Activated naive CD4-positive, alpha-beta T cell treated with anti-CD3 and anti-CD28 coated beads for 36 hours (primary cell): ENCODE results near the gene BMAL2. TPM values are rescaled to one million over a fixed set of nuclear protein-coding genes. Genes with fewer than 3 reads are reported as not detected.

Experiments
- CTCF ChIA-PET: fragments of 350-600 bp; sonication (Branson Sonifier 250); formaldehyde crosslinking; loops from one replicate; lab custom pipeline; 2021; ENCODE audit warnings: antibody characterized with exemption; lab: Charles Lee
- DNase-seq: peaks from one replicate; pipeline ENCODE4 v3.0.0-alpha.2; 2020
- H3K27ac Mint-ChIP-seq: one replicate; pipeline ENCODE4 v1.8.0; 2021; ENCODE audit warnings: mild to moderate bottlenecking, mixed read lengths
- H3K27me3 Mint-ChIP-seq: one replicate; pipeline ENCODE4 v1.8.0; 2021; ENCODE audit warnings: low read depth, mixed read lengths
- H3K36me3 Mint-ChIP-seq: one replicate; pipeline ENCODE4 v1.8.0; 2021; ENCODE audit warnings: low read depth, mixed read lengths
- H3K4me1 Mint-ChIP-seq: one replicate; pipeline ENCODE4 v1.8.0; 2021; ENCODE audit warnings: low read depth, mixed read lengths
- H3K4me3 Mint-ChIP-seq: one replicate; pipeline ENCODE4 v1.8.0; 2021; ENCODE audit warnings: mild to moderate bottlenecking, moderate library complexity, mixed read lengths
- H3K9me3 Mint-ChIP-seq: one replicate; pipeline ENCODE4 v1.8.0; 2021; ENCODE audit warnings: mixed read lengths
- intact Hi-C: fragments of 100-400 bp; cut with micrococcal nuclease; formaldehyde crosslinking; loops from one replicate; pipeline ENCODE4 v1.15.1; 2023
- total RNA-seq, 2 experiments: library from RNA; stranded (reverse); gene quantifications; one replicate each; pipeline ENCODE4 v1.2.3, GENCODE V29; 2021

BMAL2 gene
- total RNA-seq, 2 experiments from 2014 or later, result 7.9 to 9.2 TPM

- no peak for DNase-seq
- intact Hi-C loops, result no loop called here
- H3K27ac Mint-ChIP-seq, result no peak overlapping the region
- no peak overlapping the region for H3K4me3 Mint-ChIP-seq
- H3K36me3 Mint-ChIP-seq, result no peaks in the 10 kb centered on the region
- H3K9me3 Mint-ChIP-seq, result no peaks in the 10 kb centered on the region
- CTCF ChIA-PET, result interaction anchor here (0.6 to 1.7 kb wide), 3 partner anchors 10 to 50 kb away, joined by 3 to 4 read pairs (median 3); no protein-coding TSS in a partner anchor
- peaks cover 5% of the 10 kb centered on the region for H3K4me1 Mint-ChIP-seq
- peaks cover 18% of the 10 kb centered on the region for H3K27me3 Mint-ChIP-seq
These were observed 8.3 kb downstream of the BMAL2 start for GRCh38 chr12:27340971-27341370.

- CTCF ChIA-PET, result no interaction called here
- H3K4me1 Mint-ChIP-seq, result peaks cover 5% of the 10 kb centered on the region
- no peak for DNase-seq
These were observed 9.9 kb downstream of the BMAL2 start for GRCh38 chr12:27342536-27342935.

GRCh38 chr12:27343255-27344000, 10.8 kb downstream of the BMAL2 start:
- Mint-ChIP-seq H3K9me3 (no peaks in the 10 kb centered on the region), H3K4me1 (peaks cover 3% of the 10 kb centered on the region), H3K36me3 (no peaks in the 10 kb centered on the region), H3K27ac (no peak overlapping the region), H3K27me3 (peaks cover 16% of the 10 kb centered on the region), H3K4me3 (no peak overlapping the region)
- intact Hi-C loops, result no loop called here
- no peak for DNase-seq
- CTCF ChIA-PET, result no interaction called here

More at GRCh38 chr12:27342536-27342935, 9.9 kb downstream of the BMAL2 start:
- intact Hi-C loops, result no loop called here
- no peak overlapping the region for H3K27ac Mint-ChIP-seq
- no peaks in the 10 kb centered on the region for H3K36me3 Mint-ChIP-seq
- peaks cover 15% of the 10 kb centered on the region for H3K27me3 Mint-ChIP-seq
- no peak overlapping the region for H3K4me3 Mint-ChIP-seq
- H3K9me3 Mint-ChIP-seq, result no peaks in the 10 kb centered on the region

GRCh38 chr12:27344246-27344645, 11.6 kb downstream of the BMAL2 start:
- Mint-ChIP-seq H3K27me3 (peaks cover 16% of the 10 kb centered on the region), H3K9me3 (no peaks in the 10 kb centered on the region), H3K4me1 (no peaks in the 10 kb centered on the region), H3K36me3 (no peaks in the 10 kb centered on the region), H3K27ac (no peak overlapping the region), H3K4me3 (no peak overlapping the region)
- CTCF ChIA-PET, result no interaction called here
- DNase-seq, result no peak
- intact Hi-C loops, result no loop called here

- Mint-ChIP-seq H3K9me3 (no peaks in the 10 kb centered on the region), H3K4me3 (no peak overlapping the region), H3K36me3 (no peaks in the 10 kb centered on the region), H3K4me1 (no peaks in the 10 kb centered on the region), H3K27ac (no peak overlapping the region), H3K27me3 (peaks cover 14% of the 10 kb centered on the region)
- intact Hi-C loops, result no loop called here
- DNase-seq, result no peak
- CTCF ChIA-PET, result no interaction called here
These were observed 12.1 kb downstream of the BMAL2 start for GRCh38 chr12:27344760-27345159.

- Mint-ChIP-seq H3K9me3 (no peaks in the 10 kb centered on the region), H3K4me1 (no peaks in the 10 kb centered on the region), H3K4me3 (no peak overlapping the region), H3K36me3 (no peaks in the 10 kb centered on the region), H3K27me3 (peaks cover 12% of the 10 kb centered on the region), H3K27ac (no peak overlapping the region)
- intact Hi-C loops, result no loop called here
- CTCF ChIA-PET, result no interaction called here
- no peak for DNase-seq
These were observed 12.7 kb downstream of the BMAL2 start for GRCh38 chr12:27345376-27345775.

GRCh38 chr12:27347779-27348178, 15.1 kb downstream of the BMAL2 start:
- H3K4me1 Mint-ChIP-seq, result no peaks in the 10 kb centered on the region
- no peaks in the 10 kb centered on the region for H3K36me3 Mint-ChIP-seq
- H3K9me3 Mint-ChIP-seq, result no peaks in the 10 kb centered on the region
- no peak overlapping the region for H3K27ac Mint-ChIP-seq
- no peak for DNase-seq
- peaks cover 12% of the 10 kb centered on the region for H3K27me3 Mint-ChIP-seq
- intact Hi-C loops, result no loop called here
- no peak overlapping the region for H3K4me3 Mint-ChIP-seq
- CTCF ChIA-PET, result interaction anchor here (1.0 to 1.3 kb wide), 2 partner anchors 24 to 41 kb away, joined by 3 read pairs; no protein-coding TSS in a partner anchor

- Mint-ChIP-seq H3K36me3 (no peaks in the 10 kb centered on the region), H3K4me1 (no peaks in the 10 kb centered on the region), H3K27ac (no peak overlapping the region), H3K9me3 (no peaks in the 10 kb centered on the region), H3K27me3 (peaks cover 12% of the 10 kb centered on the region), H3K4me3 (no peak overlapping the region)
- CTCF ChIA-PET, result no interaction called here
- intact Hi-C loops, result no loop called here
- DNase-seq, result no peak
These were observed 18.8 kb downstream of the BMAL2 start for GRCh38 chr12:27351476-27351875.

- Mint-ChIP-seq H3K36me3 (no peaks in the 10 kb centered on the region), H3K4me1 (no peaks in the 10 kb centered on the region), H3K4me3 (no peak overlapping the region), H3K27me3 (peaks cover 4% of the 10 kb centered on the region), H3K9me3 (no peaks in the 10 kb centered on the region), H3K27ac (no peak overlapping the region)
- CTCF ChIA-PET, result interaction anchor here (0.6 kb wide), 1 partner anchor 78 kb away, joined by 3 read pairs; no protein-coding TSS in a partner anchor
- intact Hi-C loops, result no loop called here
- DNase-seq, result no peak
These were observed 22.9 kb downstream of the BMAL2 start for GRCh38 chr12:27355486-27355885.

GRCh38 chr12:27355979-27356378, 23.3 kb downstream of the BMAL2 start:
- H3K4me1 Mint-ChIP-seq, result no peaks in the 10 kb centered on the region
- H3K27me3 Mint-ChIP-seq, result peaks cover 4% of the 10 kb centered on the region
- no peaks in the 10 kb centered on the region for H3K9me3 Mint-ChIP-seq
- DNase-seq, result no peak
- H3K36me3 Mint-ChIP-seq, result no peaks in the 10 kb centered on the region
- intact Hi-C loops, result no loop called here
- CTCF ChIA-PET, result no interaction called here
- H3K4me3 Mint-ChIP-seq, result no peak overlapping the region
- no peak overlapping the region for H3K27ac Mint-ChIP-seq

GRCh38 chr12:27359578-27360340, 27.1 kb downstream of the BMAL2 start:
- no peak overlapping the region for H3K4me3 Mint-ChIP-seq
- H3K27me3 Mint-ChIP-seq, result peaks cover 19% of the 10 kb centered on the region
- CTCF ChIA-PET, result interaction anchor here (0.7 kb wide), 1 partner anchor 52 kb away, joined by 3 read pairs; no protein-coding TSS in a partner anchor
- no peaks in the 10 kb centered on the region for H3K9me3 Mint-ChIP-seq
- DNase-seq, result no peak
- no peaks in the 10 kb centered on the region for H3K4me1 Mint-ChIP-seq
- intact Hi-C loops, result no loop called here
- H3K27ac Mint-ChIP-seq, result no peak overlapping the region
- no peaks in the 10 kb centered on the region for H3K36me3 Mint-ChIP-seq

GRCh38 chr12:27361372-27361771, 28.7 kb downstream of the BMAL2 start:
- no peak overlapping the region for H3K27ac Mint-ChIP-seq
- no peak for DNase-seq
- H3K36me3 Mint-ChIP-seq, result no peaks in the 10 kb centered on the region
- H3K9me3 Mint-ChIP-seq, result no peaks in the 10 kb centered on the region
- intact Hi-C loops, result no loop called here
- CTCF ChIA-PET, result interaction anchor here (0.7 kb wide), 2 partner anchors 17 to 276 kb away, joined by 3 read pairs; no protein-coding TSS in a partner anchor
- H3K4me1 Mint-ChIP-seq, result no peaks in the 10 kb centered on the region
- H3K4me3 Mint-ChIP-seq, result no peak overlapping the region
- peaks cover 19% of the 10 kb centered on the region for H3K27me3 Mint-ChIP-seq
